Fibroblast of skin of back (primary cell): ENCODE results near the gene TDRD12.
"Not testable (repeated sequence)": the region's sequence is repeated elsewhere in the genome, so short reads cannot be mapped to it uniquely, and the experiment has no call there.

ENCODE experiments used
- DNase-seq: peaks from one replicate; pipeline ENCODE4 v3.0.0-alpha.2; 2013

TDRD12 gene

GRCh38 chr19:32693151-32694108, 26.1 kb upstream of the TDRD12 start:
- DNase-seq, result not testable (repeated sequence)

- DNase-seq, result not testable (repeated sequence)
These were observed 25.3 kb upstream of the TDRD12 start for GRCh38 chr19:32694316-32694715.

GRCh38 chr19:32694851-32695250, 24.7 kb upstream of the TDRD12 start:
- DNase-seq, result not testable (repeated sequence)

- not testable (repeated sequence) for DNase-seq
These were observed 24.1 kb upstream of the TDRD12 start for GRCh38 chr19:32695506-32695905.

GRCh38 chr19:32696771-32697170, 22.8 kb upstream of the TDRD12 start:
- DNase-seq, result not testable (repeated sequence)

- not testable (repeated sequence) for DNase-seq
These were observed 19.4 kb upstream of the TDRD12 start for GRCh38 chr19:32700129-32700528.

GRCh38 chr19:32702010-32702409, 17.6 kb upstream of the TDRD12 start:
- DNase-seq, result no peak

- DNase-seq, result not testable (repeated sequence)
These were observed 15.6 kb upstream of the TDRD12 start for GRCh38 chr19:32704006-32704405.

- no peak for DNase-seq
These were observed 11.1 kb upstream of the TDRD12 start for GRCh38 chr19:32708457-32708856.

- DNase-seq, result no peak
These were observed 10.5 kb upstream of the TDRD12 start for GRCh38 chr19:32709032-32709431.

GRCh38 chr19:32711747-32712146, 7.8 kb upstream of the TDRD12 start:
- DNase-seq, result no peak

GRCh38 chr19:32716203-32716602, 3.4 kb upstream of the TDRD12 start:
- DNase-seq, result not testable (repeated sequence)

GRCh38 chr19:32717496-32717895, 2.1 kb upstream of the TDRD12 start:
- DNase-seq, result no peak

- DNase-seq, result no peak
These were observed 1.3 kb upstream of the TDRD12 start for GRCh38 chr19:32718286-32718685.

- DNase-seq, result no peak
These were observed 809 bp downstream of the TDRD12 start for GRCh38 chr19:32720216-32720935.

GRCh38 chr19:32720936-32721250, 1.3 kb downstream of the TDRD12 start:
- DNase-seq, result no peak

- no peak for DNase-seq
These were observed 16.4 kb downstream of the TDRD12 start for GRCh38 chr19:32735936-32736335.

GRCh38 chr19:32743021-32743420, 23.5 kb downstream of the TDRD12 start:
- no peak for DNase-seq

- no peak for DNase-seq
These were observed 23.9 kb downstream of the TDRD12 start for GRCh38 chr19:32743447-32743846.

GRCh38 chr19:32744555-32745325, 25.2 kb downstream of the TDRD12 start:
- no peak for DNase-seq

- not testable (repeated sequence) for DNase-seq
These were observed 26.2 kb downstream of the TDRD12 start for GRCh38 chr19:32745594-32746251.

GRCh38 chr19:32746631-32747196, 27.1 kb downstream of the TDRD12 start:
- peak; percentile 38 for DNase-seq
